Hematopoietic multipotent progenitor cell (in vitro differentiated cells): ENCODE data around the gene ATP2A3. TPM values are rescaled to one million over a fixed set of nuclear protein-coding genes. Genes with fewer than 3 reads are reported as not detected.

ENCODE experiments used
- DNase-seq, 3 donors: peaks; one replicate each; pipeline ENCODE4 v3.0.0-alpha.2; 2011 to 2015; ENCODE audit warnings: low read depth in 2 of 3, low spot score in 2 of 3
- total RNA-seq: library from RNA; depleted of rRNA; stranded (reverse); fragments of >200 nt; gene quantifications from one replicate; pipeline ENCODE4 v1.2.3, GENCODE V29; 2012

ATP2A3 gene
- total RNA-seq, 1 donor: 377 TPM

DNA sequence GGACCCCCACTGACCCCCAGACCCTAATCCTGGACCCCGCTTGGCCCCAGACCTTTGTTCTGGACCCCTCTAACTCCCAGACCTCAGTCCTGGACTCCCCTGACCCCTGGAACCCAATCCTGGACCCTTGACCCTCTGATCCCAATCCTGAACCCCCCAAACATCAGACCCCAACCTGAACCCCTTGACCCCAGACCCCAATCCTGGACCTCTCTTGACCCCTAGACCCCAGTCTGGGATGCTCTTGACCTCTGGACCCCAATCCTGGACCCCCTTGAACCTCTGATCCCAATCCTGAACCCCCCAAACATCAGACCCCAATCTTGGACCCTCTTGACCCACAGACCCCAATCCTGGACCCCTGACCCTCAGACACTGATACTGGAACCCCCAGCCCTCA, 34.5 kb downstream of the ATP2A3 start:
- DNase-seq: no peak

DNA sequence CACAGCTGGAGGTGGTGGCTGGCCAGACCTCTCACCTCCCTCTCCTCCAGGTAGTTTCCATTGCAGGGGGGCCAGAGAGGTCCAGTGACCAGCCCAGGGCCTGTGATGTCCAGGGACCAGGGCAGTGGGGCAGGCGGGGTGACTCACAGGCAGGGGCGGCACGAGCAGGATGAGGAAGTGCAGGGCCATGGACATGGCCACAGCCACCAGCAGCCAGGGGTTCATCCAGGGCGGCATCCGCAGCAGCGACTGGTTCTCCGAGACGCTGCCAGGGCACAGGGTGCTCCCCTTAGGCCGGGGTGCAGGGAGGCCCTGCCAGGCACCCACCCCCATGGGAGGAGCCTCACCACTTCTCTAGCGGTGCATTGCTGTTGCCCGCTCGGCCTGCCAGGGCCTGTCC, 35.1 kb downstream of the ATP2A3 start:
- DNase-seq: no peak

DNA sequence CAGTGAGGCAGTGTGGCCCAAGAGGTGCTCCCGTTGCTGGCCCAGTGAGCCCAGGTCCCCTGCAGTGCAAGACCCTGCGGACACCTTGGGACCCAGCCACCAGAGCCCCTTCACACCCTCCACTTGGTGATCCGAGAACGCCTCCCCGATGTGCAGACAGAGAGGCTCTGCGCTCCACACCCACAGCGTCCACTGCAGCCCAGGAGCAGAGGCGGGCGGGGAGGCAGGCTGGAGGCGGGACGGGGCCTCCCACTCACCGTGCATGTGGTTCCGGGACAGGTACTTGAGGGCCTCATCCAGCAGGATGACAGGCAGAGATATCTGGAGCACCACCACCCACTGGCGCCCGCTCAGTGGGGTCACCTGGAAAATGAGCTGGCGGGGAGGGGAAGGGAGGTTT, 35.8 kb downstream of the ATP2A3 start:
- no peak for DNase-seq

DNA sequence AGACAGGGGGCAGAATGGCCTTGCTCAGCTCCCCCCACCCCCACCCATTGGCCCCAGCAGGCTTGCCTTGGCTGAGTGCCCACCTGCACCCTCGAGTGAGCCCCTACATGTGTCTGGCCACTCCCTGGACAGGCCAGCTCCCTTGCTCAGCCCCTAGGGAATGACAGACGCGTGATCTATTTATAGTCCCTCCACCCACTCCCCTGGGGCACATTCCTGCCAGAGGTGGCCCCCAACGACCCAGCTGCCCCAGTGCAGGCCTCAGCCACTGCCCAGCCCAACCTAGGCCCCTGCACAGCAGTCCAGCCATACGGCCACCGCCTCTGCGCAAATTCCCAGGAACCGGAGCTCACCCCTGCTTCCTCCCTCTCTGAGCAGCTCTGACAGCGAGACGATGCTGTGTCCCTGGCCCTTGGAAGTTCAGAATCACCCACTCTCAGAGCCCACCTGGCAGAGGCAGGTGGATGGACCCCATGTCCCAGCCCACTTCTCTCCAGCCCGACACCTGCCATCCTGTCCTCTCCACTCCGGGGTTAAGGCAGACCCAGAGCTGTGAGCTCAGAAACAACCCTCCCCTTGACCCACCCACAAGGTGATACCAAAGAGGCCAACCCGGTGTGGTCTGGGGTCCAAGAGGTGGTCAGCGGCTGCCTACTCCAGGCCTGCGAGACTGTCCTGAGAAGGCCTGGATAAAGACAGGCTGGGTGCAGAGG, 36.5 kb downstream of the ATP2A3 start:
- DNase-seq: no peak

DNA sequence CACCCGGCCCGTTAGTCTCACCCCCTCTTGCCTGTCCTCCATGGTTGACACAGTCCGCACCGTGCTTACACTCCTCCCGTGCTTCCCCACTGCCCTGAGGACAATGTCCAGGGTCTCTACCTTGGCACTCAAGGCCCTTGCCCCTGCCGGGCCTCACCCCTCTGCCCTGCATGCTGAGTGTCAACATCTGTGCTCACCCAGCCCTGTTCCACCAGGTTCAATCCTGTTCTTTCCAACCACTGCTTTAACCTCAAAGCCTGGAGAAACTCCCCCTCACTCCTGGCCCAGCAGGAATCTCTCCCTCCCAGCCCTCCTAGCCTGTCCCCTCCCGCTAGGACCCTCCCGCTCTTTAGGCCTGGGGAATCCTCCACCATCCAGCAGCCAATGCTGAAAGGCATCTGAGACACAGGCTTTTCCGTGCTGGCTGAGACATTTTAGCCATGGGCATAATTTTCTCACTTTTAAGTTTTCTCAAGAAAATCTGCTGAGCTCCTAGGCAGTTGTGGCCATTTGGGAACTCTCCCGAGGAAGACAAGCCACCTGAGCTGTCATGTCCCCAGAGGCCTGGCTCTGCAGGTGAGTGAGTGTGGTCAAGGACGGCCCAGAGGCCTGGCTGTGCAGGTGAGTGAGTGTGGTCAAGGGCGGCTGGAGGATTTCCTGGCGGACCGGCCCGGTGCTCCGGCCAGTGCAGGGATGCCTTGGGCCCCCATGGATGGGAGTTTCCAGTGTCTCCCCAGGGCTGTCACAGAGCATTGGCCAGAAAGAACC, 37.2 kb downstream of the ATP2A3 start:
- DNase-seq: no peak

DNA sequence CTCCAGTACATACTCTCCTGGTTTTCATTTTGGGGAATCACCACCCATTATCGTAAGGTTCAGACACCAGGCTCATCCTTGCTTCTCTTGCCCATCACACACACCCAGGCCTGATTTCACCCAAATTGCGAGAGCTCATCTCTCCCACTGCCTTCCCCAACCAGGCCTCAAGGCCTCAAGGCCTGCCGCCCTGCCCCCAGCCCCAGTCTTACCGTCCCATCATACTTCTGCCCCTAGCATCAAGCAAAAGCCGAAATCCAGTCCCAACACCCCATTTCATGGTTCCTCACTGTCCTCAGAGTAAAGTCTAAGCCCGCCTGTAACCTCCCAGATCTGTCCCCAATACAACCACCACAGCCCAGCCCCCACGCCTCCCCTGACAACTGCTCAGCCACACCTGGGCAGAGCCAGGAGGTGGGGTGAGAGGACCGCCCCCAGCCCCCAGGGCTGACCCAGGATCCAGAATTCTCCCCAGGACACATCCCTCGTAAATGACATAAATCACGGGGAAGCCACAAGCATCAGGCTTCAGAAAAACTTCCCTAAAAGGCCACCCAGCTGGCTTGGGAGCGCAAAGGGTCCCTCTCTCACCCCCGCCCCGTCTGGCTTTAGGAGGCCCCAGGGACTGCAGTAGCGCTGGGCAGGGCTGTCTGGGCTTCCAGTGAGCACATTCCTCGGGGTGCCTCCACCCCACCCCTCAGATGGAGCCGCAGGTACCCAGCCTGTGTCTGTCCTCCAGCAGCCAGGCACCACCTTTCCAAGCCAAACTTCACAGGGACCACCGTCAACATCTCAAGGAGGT, 38.4 kb downstream of the ATP2A3 start:
- DNase-seq: no peak

DNA sequence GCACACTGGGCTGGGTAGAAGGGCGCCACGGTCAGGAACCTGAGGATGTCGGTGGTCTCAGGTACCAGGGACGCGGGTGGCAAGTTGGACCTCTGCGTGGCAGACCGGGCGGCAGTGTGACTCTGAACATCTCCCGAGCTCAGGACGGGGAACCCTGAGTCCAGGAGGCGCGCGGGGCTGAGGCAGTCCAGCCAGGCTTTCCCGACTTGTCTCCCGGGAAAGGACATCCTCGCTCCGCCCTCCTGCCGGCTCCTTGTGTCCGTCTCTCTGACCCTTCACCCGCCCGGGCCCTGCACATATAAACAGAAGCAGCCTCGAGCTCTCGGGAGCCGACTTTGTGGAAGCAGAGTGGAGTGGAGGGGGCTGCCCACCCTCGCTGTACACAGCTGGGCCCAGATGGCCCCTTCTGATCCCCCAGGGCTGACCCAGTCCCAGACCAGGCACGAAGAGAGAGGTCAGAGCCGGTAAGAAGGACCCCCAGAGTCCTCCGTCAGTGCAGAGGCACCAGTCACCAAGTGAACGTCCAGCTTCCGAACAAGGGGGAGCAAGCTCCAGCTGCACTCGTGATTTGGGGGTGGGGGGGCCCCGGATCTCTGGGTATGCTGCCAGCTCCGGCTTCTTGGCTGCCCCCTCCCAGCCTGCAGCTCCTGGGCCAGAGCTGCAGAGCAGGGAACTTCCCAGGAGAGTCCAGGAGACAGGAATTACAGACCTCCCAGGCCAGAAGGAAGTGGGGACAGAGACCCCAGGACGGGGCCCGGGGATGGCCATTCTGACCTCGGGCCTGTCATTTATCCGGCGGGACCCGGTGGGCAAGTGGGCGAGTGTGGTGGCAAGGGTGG, 39.5 kb downstream of the ATP2A3 start:
- no peak for DNase-seq

DNA sequence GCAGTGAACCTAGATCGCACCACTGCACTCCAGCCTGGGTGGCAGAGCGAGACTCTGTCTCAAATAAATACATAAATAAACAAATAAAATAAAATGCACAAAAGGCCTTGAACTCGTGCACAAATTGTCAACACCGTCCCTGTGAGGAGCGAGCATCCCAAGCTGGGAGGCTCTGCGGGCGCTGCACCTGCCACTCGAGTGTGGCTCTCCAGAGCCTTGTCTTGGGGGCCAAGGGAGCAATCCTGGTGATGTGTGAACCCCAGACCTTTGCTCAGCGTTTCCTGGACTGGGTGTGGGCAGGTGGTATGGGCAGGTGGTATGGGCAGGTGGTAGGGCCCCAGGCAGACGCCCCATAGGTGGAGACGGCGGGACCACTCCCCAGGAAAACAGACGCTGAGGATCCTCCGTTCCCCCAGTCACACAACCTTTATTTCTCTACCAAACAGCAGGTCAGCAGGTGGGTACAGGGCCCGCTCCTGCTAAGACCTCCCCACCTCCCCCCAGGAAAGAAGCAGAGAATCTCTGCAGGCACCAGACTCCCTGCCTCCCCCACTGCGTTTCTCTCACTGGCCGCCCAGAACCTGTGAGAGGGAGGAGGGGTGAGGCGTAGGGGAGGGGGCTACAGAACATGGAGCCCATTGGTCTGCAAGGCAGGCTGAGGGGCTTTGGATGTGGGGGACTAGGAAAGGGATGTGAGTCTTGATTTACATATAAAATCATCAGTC, 40.6 kb downstream of the ATP2A3 start:
- DNase-seq: no peak

DNA sequence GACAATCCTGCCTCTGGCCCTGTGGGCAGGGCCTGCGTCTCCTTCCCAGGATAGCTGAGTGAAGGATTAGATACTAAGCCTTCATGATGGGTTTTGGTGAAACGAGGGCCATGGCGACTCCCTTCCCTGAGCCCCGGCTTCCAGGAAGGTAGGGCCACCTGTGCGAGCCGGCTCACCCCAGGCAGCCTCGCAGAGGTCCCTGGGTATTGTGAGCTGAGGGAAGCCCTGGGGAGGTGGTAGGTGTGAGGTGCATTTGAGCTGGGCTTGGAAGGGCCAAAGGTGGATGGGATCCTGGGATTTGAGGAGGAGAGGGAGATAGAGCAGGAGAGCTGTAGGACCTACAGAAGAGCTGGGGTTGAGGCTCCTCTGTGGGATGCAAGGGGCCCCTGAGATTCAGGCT, 41.5 kb downstream of the ATP2A3 start:
- DNase-seq: no peak

DNA sequence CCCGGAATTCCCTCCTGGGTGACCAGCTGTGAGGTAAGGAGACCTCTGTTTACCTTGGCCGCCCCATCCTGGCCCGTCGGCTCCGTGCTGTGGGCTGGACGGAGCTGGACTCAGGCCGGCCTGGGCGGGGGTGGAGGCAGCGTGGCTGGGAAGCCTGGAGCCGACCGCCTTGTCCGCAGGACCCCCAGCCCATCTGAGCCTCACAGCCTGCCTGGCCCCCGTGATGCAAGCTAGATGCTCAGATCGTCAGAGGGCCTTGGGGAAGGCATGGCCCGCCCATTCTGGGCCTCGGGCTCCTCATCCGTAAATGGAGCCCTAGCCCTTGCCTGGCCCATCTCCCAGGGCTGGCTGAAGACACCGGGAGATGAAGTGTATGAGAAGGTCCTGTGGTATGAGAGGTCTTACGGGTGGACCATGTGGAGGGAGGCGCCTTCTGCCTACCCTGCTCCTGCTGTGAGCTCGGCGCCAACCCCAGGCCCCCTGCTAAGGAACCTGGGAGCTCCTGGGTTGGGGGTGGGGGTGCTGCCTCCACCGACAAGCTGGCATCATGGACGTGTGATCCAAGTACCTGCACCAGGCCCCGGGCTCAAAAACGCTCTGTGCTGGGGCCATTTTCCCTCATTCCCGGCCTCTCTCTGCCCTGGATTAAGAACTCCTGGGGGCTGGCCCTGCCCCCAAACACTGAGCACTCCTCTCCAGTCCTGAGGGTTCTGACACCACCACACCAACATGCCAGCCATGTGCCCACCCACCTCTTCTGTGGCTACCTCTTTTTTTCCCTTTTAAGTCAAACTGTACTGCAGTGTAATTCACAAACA, 42.5 kb downstream of the ATP2A3 start:
- DNase-seq: no peak

DNA sequence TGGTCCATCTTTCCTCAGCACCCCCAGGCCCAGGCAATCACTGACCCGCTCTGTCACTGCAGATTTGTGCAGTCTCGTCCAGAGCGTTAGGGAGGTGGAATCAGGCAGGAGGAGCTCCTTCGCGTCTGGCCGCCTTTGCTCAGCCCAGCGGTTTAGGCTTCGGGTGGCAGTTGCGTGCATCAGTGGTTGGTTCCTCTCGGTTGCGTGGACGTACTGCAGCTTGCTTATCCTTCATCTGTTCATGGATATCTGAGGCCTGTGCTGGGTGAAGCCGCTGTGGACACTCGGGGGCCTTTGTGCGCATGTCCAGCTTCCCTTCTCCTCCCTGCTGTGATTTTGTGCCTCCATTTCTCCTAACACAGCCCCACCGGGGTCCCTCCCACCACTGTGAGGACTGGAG, 43.2 kb downstream of the ATP2A3 start:
- peak in 1 of 3 donors; percentile 34 for DNase-seq

DNA sequence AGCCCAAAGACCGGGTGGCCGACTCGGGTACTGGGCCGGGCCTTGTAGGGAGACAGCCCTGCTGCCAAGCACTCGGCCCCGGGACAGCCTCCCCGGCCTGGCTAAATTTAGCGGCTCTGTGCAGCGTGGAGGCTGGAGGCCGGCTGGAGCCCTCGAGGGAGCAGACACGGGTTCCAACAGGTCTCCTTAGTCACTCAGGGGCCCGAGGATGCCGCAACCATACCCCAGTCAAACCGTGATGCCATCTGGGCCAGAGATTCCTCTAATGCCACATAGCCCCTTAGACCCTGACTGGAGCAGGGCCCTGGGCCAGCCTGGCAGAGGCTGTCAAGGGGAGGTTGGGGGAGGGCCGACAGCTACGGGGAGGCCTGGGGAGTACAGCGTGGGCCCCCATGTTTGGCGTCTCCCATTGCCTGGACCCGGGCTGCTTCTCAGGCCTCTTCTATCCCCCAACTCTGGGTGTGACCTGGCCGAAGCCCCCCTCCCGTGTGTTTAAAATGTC, 45.1 kb downstream of the ATP2A3 start:
- DNase-seq: no peak

DNA sequence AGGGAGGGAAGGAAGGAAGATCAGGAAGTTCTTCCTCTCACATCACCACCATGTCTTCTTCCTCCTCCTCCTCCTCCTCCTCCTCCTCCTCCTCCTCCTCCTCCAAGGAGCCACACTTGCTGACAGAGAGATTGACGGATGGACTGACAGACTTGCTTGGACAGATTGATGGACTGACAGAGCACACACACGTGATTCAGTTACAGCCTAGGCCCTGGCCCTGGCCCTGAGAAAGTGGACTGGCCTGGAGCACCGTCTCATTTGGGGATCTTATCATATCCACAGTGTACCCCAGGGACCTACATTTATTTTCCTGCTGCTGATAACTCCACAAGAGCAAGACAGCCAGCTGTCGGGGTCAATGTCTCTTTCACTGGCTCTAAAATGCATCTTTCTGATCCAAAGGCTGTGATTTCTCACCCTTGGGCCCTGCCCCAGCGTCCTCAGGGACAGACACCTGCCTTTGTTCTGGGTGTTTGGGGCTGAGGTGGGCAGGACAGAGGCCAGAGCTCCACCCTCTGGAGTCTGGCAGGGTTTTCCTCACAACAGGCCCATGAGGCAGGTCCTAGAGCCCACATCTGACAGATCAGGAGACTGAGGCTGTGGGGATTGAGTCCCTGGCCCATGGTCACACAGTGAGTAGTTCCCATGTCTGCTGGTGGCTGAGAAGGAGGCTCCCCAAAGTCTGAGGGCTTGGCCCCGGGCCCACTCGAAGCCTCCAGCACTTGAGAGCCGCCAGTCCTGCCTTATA, 45.7 kb downstream of the ATP2A3 start:
- no peak for DNase-seq

DNA sequence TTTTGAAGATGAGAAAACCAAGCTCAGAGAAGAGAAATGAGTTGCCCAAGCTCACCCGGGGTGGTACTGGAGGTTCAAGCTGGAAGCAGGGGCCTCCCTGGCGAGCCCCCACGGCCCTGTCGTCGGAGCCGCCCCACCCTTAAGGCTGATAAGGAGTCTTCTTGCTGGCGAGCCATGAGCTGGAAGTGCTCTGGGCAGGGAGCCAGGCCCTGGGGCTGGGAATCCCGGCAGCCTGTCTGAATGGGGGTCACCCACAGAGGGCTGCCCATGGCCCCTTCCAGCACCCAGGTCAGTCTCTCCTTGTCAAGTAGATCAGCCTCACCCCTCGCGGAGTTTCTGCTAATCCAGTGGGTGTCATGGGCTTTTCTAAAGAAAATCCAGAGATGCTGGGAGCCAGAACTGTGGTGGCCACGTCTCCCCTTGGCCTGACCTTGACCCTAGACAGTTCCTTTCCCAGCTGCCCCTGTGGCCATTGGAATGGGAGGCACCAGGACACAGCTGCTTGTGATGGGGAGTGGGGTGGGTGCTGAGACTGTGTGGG, 46.8 kb downstream of the ATP2A3 start:
- DNase-seq: no peak

DNA sequence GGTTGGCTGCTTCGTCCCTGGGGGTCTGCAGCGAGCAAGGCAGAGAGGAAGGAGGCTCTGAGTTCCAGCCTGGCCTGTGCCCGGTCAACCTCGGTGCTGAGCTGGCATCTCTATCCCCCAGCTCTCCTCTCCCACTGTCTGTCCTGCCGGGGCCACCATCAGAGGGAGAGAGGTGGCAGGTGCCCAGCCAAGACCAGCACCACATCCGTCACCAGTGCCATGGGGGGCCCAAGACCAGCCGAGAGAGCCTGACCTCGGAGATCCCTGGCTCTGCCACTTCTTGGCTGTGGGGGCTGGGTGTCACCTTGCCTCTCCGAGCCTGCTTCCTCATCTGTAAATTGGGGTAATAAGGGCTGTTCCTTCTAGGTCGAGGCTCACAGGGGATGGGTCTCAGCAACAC, 47.4 kb downstream of the ATP2A3 start:
- no peak for DNase-seq

DNA sequence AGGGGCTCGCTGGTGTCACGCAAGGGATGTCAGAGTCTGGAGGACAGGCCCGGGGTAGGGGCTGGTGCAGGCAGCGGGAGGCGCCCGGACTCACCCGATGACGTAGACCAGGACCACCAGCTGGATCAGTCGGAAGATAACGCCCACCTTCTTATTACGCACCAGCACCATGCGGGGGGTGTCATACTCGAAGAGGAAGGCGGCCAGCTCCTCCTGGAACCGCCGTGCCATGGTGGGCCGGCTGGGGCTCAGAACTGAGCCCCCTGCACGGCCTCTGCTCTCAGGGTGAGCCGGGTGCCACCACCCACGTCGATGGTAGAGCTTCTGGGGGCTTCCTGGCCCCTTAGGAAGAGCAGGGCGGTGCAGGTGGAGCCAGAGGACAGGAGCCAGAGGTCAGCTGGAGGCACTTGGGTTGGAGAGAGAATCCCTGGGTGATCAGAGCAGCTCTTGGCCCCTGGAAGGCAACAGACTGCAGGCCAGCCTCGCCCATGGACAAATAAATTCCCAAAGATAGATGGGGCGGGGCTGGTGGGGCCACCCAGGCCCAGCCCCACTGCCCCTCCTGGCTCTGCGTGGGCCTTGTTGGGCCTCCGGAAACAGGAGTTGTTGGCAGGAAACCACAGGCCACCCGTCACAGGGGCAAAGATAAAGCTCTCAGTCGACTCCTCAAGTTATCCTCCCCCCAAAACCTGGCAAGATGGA, 48.1 kb downstream of the ATP2A3 start, which contains the start of gene P2RX1:
TSS of gene P2RX1 (minus strand) at position 471 of the 702 bp plus-strand sequence. CDS start at position 231, 240 bp downstream.
- DNase-seq: peak in 2 of 3 donors; percentile 96 to 99

DNA sequence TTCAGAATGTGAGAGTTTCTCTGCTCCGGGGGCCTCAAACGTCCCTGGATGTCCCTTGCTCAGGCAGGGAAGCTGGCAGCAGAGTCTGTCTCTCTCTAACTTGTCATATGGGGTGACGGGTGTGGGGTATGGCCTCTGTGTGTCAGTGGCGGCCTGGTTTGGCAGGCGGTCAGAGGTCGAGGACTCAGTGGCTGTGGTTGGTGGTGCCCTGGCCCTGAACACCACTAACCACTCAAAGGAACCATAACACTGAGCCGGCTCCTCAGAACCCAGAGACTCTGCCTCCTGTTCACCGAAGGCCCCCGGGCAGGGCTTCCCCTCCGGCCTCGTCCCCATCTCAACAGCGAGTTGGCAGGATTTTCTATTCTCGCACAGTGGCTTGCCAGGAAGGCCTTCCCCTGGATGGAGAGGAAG, 48.6 kb downstream of the ATP2A3 start:
- peak in 1 of 3 donors; percentile 31 for DNase-seq
